Ovary (tissue), 3 donors: ENCODE measurements around the gene CNNM2.

Experiments
- POLR2A ChIP-seq: fragments of 450-650 bp; IDR thresholded peaks from one replicate; pipeline ENCODE4 v1.6.1; 2017; ENCODE audit warnings: antibody characterized with exemption, mild to moderate bottlenecking, moderate library complexity
- TF ChIP-seq, protein P1 (sequence below), 3 donors: fragments of 450-650 bp in 2 of 3; fragments of 200-600 bp in 1 of 3; IDR thresholded peaks; one replicate each; pipeline versions ENCODE4 v1.5.1 to v1.8.0; 2016 to 2022; ENCODE audit warnings: antibody characterized with exemption in 3 of 3, mild to moderate bottlenecking in 1 of 3
- donor health status: DM: no; HTN: no; CAD: no.

DNA sequence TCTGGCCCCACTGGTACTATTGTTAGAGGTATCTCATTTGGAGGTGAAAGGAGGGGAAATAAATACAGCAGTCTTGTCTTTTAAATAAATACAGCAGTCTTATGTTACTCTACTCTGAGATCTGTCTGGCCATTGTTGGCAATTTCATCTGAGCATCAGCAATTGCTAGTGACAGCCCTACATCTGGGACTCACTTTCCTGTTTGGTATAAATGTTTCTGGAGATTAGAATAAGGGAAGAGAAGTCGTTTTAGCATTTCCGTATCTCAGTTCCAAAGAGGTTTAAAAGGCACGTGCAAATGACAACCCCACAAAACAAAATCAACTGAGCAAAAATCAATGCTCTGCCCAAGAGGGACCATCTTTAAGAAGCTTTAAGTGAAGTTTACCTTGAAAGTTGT, 18.1 kb upstream of the CNNM2 start:
- TF ChIP-seq, protein P1, sequence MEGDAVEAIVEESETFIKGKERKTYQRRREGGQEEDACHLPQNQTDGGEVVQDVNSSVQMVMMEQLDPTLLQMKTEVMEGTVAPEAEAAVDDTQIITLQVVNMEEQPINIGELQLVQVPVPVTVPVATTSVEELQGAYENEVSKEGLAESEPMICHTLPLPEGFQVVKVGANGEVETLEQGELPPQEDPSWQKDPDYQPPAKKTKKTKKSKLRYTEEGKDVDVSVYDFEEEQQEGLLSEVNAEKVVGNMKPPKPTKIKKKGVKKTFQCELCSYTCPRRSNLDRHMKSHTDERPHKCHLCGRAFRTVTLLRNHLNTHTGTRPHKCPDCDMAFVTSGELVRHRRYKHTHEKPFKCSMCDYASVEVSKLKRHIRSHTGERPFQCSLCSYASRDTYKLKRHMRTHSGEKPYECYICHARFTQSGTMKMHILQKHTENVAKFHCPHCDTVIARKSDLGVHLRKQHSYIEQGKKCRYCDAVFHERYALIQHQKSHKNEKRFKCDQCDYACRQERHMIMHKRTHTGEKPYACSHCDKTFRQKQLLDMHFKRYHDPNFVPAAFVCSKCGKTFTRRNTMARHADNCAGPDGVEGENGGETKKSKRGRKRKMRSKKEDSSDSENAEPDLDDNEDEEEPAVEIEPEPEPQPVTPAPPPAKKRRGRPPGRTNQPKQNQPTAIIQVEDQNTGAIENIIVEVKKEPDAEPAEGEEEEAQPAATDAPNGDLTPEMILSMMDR (IDR thresholded peaks at IDR 0.05) = no peak
- TF ChIP-seq POLR2A = no peak
